Activated naive CD4-positive, alpha-beta T cell treated with anti-CD3 and anti-CD28 coated beads for 36 hours (primary cell): Measurements from ENCODE around the gene TMEM60. TPM values are rescaled to one million over a fixed set of nuclear protein-coding genes. Genes with fewer than 3 reads are reported as not detected.
A peak's percentile ranks its signal among the peaks of the same experiment; 100 is the strongest.

ENCODE experiments used
- CTCF ChIA-PET: fragments of 350-600 bp; sonication (Branson Sonifier 250); formaldehyde crosslinking; loops from one replicate; lab custom pipeline; 2021; ENCODE audit warnings: antibody characterized with exemption; lab: Charles Lee
- DNase-seq: peaks from one replicate; pipeline ENCODE4 v3.0.0-alpha.2; 2020
- H3K27ac Mint-ChIP-seq: one replicate; pipeline ENCODE4 v1.8.0; 2021; ENCODE audit warnings: mild to moderate bottlenecking, mixed read lengths
- H3K27me3 Mint-ChIP-seq: one replicate; pipeline ENCODE4 v1.8.0; 2021; ENCODE audit warnings: low read depth, mixed read lengths
- H3K36me3 Mint-ChIP-seq: one replicate; pipeline ENCODE4 v1.8.0; 2021; ENCODE audit warnings: low read depth, mixed read lengths
- H3K4me1 Mint-ChIP-seq: one replicate; pipeline ENCODE4 v1.8.0; 2021; ENCODE audit warnings: low read depth, mixed read lengths
- H3K4me3 Mint-ChIP-seq: one replicate; pipeline ENCODE4 v1.8.0; 2021; ENCODE audit warnings: mild to moderate bottlenecking, moderate library complexity, mixed read lengths
- H3K9me3 Mint-ChIP-seq: one replicate; pipeline ENCODE4 v1.8.0; 2021; ENCODE audit warnings: mixed read lengths
- intact Hi-C: fragments of 100-400 bp; cut with micrococcal nuclease; formaldehyde crosslinking; loops from one replicate; pipeline ENCODE4 v1.15.1; 2023
- total RNA-seq, 2 experiments: library from RNA; stranded (reverse); gene quantifications; one replicate each; pipeline ENCODE4 v1.2.3, GENCODE V29; 2021

The TMEM60 gene
- total RNA-seq, 2 experiments from 2014 or later = 11.1 to 11.4 TPM

DNA sequence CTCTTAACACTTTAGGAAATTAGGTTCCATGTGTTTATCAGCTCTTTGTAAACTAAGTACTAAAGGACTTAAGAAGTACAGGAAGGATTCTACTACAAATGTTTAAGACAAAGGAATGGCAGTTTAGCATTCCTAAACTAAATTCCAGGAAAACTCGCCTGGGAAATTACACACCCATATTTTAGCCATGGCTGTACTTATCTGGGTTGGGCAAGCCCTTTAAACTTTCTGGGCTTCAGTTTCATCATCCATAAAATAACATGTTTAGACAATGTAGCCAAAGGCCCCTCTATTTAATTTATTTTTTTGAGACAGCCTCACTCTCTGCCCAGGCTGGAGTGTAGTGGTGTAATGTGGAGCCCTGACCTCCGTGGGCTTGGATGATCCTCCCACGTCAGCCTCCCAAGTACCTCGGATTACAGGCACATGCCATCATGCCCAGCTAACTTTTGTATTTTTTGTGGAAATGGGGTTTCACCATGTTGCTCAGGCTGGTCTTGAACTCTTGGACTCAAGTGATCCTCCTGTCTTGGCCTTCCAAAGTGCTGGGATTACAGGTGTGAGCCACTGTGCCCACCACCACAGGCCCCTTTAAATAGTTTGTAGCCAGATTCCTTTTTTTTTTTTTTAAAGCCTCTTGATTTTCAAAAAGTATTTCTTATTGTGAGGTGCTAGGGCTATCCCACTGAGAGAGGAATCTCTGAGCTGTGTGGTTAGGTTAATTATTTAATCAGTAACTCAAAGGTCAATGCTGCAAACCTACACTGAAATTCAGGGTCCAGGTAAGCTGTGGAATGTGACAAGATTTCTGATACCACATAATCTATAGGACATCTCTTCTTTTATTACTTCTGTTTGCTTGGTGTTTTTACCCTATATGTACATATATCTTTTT, 32.1 kb downstream of the TMEM60 start:
- H3K27ac Mint-ChIP-seq = no peak overlapping the region
- CTCF ChIA-PET = interaction anchor here (0.6 to 0.9 kb wide), 4 partner anchors 62 to 115 kb away, joined by 3 to 6 read pairs (median 5); no protein-coding TSS in a partner anchor
- H3K4me1 Mint-ChIP-seq = peaks cover 10% of the 10 kb centered on the region
- H3K9me3 Mint-ChIP-seq = no peaks in the 10 kb centered on the region
- intact Hi-C loops = no loop called here
- no peaks in the 10 kb centered on the region for H3K27me3 Mint-ChIP-seq
- no peak for DNase-seq
- no peak overlapping the region for H3K4me3 Mint-ChIP-seq
- H3K36me3 Mint-ChIP-seq = peaks cover 10% of the 10 kb centered on the region

DNA sequence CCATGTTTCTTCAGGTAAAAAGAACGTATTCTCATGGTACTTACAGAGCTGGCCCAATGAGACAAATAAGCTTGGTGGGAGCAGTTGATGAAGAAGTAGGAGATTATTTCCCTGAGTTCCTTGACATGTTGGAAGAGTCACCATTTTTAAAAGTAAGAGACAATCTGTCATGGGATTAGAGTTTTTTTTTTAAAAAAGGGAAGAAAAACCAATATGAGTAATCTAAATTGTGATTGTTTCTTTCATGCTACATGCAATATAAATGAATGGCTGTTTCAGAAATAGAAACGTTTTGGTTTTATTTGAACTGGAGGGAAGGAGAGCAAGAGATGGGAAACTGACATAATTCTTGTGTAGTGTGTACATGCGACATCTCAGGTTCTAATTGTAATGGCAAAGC, 32.8 kb downstream of the TMEM60 start:
- H3K4me1 Mint-ChIP-seq = peaks cover 10% of the 10 kb centered on the region
- no peak overlapping the region for H3K4me3 Mint-ChIP-seq
- peaks cover 9% of the 10 kb centered on the region for H3K36me3 Mint-ChIP-seq
- no peaks in the 10 kb centered on the region for H3K9me3 Mint-ChIP-seq
- H3K27ac Mint-ChIP-seq = no peak overlapping the region
- CTCF ChIA-PET = interaction anchor here (0.7 to 0.9 kb wide), 3 partner anchors 78 to 114 kb away, joined by 3 to 6 read pairs (median 5); no protein-coding TSS in a partner anchor
- H3K27me3 Mint-ChIP-seq = no peaks in the 10 kb centered on the region
- intact Hi-C loops = no loop called here
- no peak for DNase-seq

DNA sequence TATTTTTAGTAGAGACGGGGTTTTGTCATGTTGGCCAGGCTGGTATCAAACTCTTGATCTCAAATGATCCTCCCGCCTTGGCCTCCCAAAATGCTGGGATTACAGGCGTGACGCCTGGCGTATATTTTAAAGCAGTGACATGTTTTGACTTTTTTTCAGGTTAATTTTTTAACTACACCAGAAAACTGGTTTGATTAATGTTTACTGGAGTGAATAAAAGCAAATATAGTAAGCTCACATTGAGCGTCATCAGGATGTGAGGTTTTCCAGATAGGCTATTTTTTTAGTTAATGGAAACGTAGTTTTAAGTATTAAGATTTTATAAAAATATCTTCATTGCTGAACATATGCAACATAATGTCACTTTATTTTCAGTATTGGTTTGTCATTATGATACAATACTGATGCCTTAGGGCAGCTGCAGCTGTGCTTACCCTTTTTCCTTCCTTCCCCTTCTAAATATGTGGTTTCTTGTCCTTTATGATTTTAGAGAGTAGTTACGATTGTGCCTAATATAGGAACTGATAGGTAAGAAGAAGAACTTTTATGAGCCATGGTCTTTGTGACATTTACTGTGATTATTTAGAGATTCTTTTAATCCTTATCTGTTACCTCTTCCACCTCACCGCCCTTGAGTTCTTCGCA, 37.3 kb downstream of the TMEM60 start:
- Mint-ChIP-seq H3K9me3 (no peaks in the 10 kb centered on the region), H3K27me3 (no peaks in the 10 kb centered on the region), H3K27ac (no peak overlapping the region), H3K4me3 (no peak overlapping the region), H3K36me3 (peaks cover 7% of the 10 kb centered on the region), H3K4me1 (peaks cover 27% of the 10 kb centered on the region)
- CTCF ChIA-PET = interaction anchor here (1.1 to 3.7 kb wide), 6 partner anchors 65 to 110 kb away, joined by 3 to 52 read pairs (median 12); partner anchors contain the start of gene RSBN1L
- intact Hi-C loops = no loop called here
- DNase-seq = no peak

DNA sequence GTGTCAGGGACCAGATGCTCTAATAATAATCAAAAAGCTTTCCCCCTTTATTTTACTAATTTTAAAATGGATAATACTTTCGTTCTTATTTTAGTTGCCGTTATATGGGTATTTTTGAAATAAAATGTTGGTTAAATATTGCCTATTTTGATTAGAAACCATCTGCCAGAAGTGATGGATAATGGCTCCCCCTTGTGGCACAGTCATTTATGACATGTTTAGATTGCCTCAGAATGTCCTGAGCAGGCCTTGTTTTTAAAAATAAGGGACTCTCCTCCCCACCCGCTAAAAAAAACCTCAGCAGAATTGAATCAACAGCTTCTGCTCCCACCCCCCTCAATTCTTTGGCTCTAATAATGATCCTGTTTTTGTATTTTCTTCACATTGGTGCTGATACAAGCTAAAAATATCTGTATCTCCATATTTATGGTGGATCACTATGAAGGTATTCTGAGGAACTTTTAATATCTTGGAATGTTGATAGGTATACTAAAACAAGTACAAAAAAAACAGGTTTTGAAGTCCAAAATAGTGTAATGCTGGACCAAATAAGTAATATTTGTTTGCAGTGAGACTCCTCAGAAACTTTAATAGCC, 38.8 kb downstream of the TMEM60 start:
- peaks cover 4% of the 10 kb centered on the region for H3K36me3 Mint-ChIP-seq
- H3K4me3 Mint-ChIP-seq = no peak overlapping the region
- peak; percentile 84 for DNase-seq
- H3K27ac Mint-ChIP-seq = no peak overlapping the region
- H3K9me3 Mint-ChIP-seq = no peaks in the 10 kb centered on the region
- H3K4me1 Mint-ChIP-seq = peaks cover 32% of the 10 kb centered on the region
- intact Hi-C loops = loop anchor here (1.0 to 5.0 kb wide), 7 partner anchors 39 to 407 kb away; partner anchors contain the start of genes PHTF2, RSBN1L and TMEM60
- no peaks in the 10 kb centered on the region for H3K27me3 Mint-ChIP-seq
- CTCF ChIA-PET = interaction anchor here (0.6 to 3.7 kb wide), 21 partner anchors 12 to 369 kb away, joined by 3 to 52 read pairs (median 4); partner anchors contain the start of gene RSBN1L

DNA sequence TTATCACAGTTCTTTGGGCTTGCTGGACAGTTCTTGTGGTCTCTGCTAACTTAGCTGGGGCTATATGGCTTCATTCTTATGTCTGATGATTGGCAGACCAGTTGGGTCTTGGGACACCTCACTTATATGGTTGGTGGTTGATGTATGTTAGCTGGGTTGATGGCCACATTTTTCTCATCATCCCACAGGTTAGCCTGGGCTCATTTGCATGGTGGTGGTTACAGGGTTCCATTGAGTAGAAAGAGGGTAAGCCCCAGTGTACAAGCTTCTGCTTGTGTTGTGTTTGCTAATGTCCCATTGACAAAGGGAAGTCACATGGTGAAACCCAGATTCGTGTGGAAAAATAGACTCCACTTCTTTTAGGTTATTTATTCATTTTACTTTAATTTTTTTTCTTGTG, 40.6 kb downstream of the TMEM60 start:
- Mint-ChIP-seq H3K4me3 (no peak overlapping the region), H3K4me1 (peaks cover 38% of the 10 kb centered on the region), H3K36me3 (peaks cover 2% of the 10 kb centered on the region), H3K27me3 (no peaks in the 10 kb centered on the region), H3K9me3 (no peaks in the 10 kb centered on the region), H3K27ac (no peak overlapping the region)
- intact Hi-C loops = loop anchor here (5.0 kb wide), 2 partner anchors 180 to 405 kb away; no protein-coding TSS in a partner anchor
- DNase-seq = peak; percentile 16
- CTCF ChIA-PET = interaction anchor here (0.8 to 4.0 kb wide), 9 partner anchors 34 to 106 kb away, joined by 3 to 44 read pairs (median 4); no protein-coding TSS in a partner anchor

DNA sequence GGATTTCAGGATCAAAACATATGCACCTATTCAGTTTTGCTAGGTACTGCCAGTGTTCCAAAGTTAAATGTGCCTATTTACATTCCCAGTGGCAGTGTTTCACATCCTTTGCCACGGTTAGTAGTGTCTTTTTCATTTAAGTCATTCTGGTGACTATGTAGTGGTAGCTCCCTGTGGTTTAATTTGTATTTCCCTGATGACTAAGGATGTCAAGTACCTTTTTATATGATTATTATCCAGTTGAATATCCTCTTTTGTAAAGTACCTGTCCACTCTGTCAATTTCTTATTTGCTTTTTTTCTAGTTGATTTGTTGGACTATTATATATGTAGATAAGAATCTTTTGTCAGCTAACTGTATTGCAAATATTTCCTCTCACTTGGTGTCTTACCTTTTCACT, 45.1 kb downstream of the TMEM60 start:
- Mint-ChIP-seq H3K9me3 (no peaks in the 10 kb centered on the region), H3K27ac (no peak overlapping the region), H3K4me3 (no peak overlapping the region), H3K36me3 (peaks cover 14% of the 10 kb centered on the region), H3K27me3 (no peaks in the 10 kb centered on the region), H3K4me1 (peaks cover 44% of the 10 kb centered on the region)
- CTCF ChIA-PET = interaction anchor here (1.1 to 1.4 kb wide), 3 partner anchors 58 to 181 kb away, joined by 4 to 13 read pairs (median 4); no protein-coding TSS in a partner anchor
- intact Hi-C loops = no loop called here
- DNase-seq = no peak

DNA sequence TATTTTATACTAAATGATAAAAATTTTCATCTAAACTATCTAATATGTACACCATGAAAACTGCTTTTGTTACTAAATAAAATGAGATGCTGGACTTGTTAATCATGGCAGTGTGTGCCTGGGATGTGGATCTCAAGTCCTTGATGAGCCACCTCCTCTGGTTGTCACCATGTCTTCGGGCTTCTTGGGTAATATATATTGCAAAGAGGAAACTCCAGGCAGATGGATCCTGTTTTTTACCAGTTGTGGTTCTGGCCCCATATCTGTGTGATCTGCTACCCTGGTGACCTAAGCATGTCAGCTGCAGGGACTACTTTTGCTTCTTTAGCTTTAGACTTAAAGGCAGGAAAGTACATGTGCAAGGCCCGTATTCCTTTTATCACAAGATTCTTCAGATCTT, 46.2 kb downstream of the TMEM60 start:
- Mint-ChIP-seq H3K4me3 (no peak overlapping the region), H3K36me3 (peaks cover 16% of the 10 kb centered on the region), H3K27me3 (no peaks in the 10 kb centered on the region), H3K27ac (no peak overlapping the region), H3K4me1 (peaks cover 45% of the 10 kb centered on the region), H3K9me3 (no peaks in the 10 kb centered on the region)
- CTCF ChIA-PET = interaction anchor here (1.0 kb wide), 1 partner anchor 94 kb away, joined by 3 read pairs; no protein-coding TSS in a partner anchor
- peak; percentile 11 for DNase-seq
- intact Hi-C loops = no loop called here

DNA sequence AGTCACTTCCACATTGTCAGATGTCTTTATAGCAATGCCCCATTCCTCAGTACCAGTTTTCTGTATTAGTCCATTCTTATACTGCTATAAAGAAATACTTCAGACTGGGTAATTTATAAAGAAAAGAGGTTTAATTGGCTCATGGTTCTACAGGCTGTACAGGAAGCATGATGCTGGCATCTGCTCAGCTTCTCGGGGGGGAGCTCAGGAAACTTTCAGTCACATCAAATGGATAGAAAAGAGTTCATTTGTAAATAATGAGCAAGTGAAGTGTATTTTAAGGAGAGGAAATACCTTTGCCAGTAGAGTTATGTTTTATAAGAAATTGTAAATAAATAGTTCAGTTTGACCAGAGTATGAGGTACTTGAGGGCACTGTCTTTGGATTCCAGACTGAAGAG, 50.5 kb downstream of the TMEM60 start:
- Mint-ChIP-seq H3K9me3 (no peaks in the 10 kb centered on the region), H3K27ac (no peak overlapping the region), H3K36me3 (peaks cover 16% of the 10 kb centered on the region), H3K27me3 (no peaks in the 10 kb centered on the region), H3K4me1 (peaks cover 35% of the 10 kb centered on the region), H3K4me3 (no peak overlapping the region)
- no peak for DNase-seq
- CTCF ChIA-PET = interaction anchor here (2.2 kb wide), 1 partner anchor 12 kb away, joined by 9 read pairs; no protein-coding TSS in a partner anchor
- intact Hi-C loops = no loop called here

DNA sequence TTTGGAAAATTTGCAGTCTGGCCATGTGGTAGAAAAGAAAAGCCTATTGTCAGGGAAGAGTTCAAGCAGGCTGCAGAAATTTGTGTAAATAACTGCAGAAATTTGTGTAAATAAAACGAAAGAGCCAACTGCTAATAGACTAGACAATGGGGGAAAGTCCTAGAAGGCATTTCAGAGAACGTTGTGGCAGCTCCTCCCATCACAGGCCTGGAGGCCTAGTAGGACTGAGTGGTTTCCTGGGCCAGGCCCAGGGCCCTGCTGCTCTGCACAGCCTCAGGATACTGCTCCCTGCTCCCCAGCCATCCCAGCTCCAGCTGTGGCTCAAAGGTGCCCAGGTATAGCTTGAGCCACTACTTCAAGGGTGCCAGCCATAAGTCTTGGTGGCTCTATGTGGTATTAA, 51.1 kb downstream of the TMEM60 start:
- CTCF ChIA-PET = interaction anchor here (2.2 kb wide), 1 partner anchor 12 kb away, joined by 9 read pairs; no protein-coding TSS in a partner anchor
- Mint-ChIP-seq H3K36me3 (peaks cover 17% of the 10 kb centered on the region), H3K4me1 (peaks cover 31% of the 10 kb centered on the region), H3K27ac (peak overlapping the region; percentile 41), H3K4me3 (no peak overlapping the region), H3K9me3 (no peaks in the 10 kb centered on the region), H3K27me3 (no peaks in the 10 kb centered on the region)
- intact Hi-C loops = no loop called here
- DNase-seq = no peak

DNA sequence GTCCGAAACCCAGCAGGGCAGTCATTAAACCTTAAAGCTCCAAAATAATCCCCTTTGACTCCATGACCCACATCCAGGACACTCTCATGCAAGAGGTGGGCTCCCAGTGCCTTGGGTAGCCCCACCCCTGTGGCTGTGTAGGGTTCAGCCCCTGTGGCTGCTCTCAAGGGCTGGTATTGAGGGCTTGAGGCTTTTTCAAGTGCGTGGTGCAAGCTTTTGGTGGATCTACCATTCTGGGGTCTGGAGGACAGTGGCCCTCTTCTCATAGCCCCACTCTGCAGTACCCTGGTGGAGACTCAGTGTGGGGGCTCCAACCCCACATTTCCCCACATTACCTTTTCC, 51.4 kb downstream of the TMEM60 start:
- CTCF ChIA-PET = interaction anchor here (2.2 kb wide), 1 partner anchor 13 kb away, joined by 9 read pairs; no protein-coding TSS in a partner anchor
- no peaks in the 10 kb centered on the region for H3K27me3 Mint-ChIP-seq
- no peaks in the 10 kb centered on the region for H3K9me3 Mint-ChIP-seq
- peak overlapping the region; percentile 41 for H3K27ac Mint-ChIP-seq
- intact Hi-C loops = no loop called here
- no peak for DNase-seq
- H3K36me3 Mint-ChIP-seq = peaks cover 19% of the 10 kb centered on the region
- peaks cover 28% of the 10 kb centered on the region for H3K4me1 Mint-ChIP-seq
- no peak overlapping the region for H3K4me3 Mint-ChIP-seq

DNA sequence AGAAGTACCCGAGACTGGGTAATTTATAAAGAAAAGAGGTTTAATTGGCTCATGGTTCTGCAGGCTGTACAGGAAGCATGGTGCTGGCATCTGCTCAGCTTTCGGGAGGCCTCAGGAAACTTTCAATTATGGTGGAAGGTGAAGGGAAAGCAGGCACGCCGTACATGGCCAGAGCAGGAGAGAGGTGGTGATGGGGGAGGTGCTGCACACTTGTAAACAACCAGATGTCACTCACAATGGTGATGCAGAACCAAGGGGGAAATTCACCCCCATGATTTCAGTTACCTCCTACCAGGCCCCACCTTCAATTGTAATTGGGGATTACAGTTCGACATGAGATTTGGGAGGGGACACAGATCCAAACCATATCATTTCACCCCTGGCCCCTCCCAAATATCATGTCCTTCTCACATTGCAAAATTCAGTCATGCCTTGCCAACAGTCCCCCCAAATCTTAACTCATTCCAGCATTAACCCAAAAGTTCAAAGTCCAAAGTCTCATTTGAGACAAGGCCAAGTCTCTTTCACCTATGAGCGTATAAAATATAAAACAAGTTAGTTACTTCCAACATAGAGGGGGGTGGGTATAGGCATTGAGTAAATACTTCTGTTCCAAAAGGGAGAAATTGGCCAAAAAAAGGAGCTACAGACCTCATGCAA, 51.9 kb downstream of the TMEM60 start:
- DNase-seq = no peak
- no peak overlapping the region for H3K27ac Mint-ChIP-seq
- intact Hi-C loops = no loop called here
- CTCF ChIA-PET = no interaction called here
- peaks cover 19% of the 10 kb centered on the region for H3K36me3 Mint-ChIP-seq
- H3K27me3 Mint-ChIP-seq = no peaks in the 10 kb centered on the region
- H3K4me1 Mint-ChIP-seq = peaks cover 28% of the 10 kb centered on the region
- no peaks in the 10 kb centered on the region for H3K9me3 Mint-ChIP-seq
- no peak overlapping the region for H3K4me3 Mint-ChIP-seq
